ENCODE data around the gene ERGIC3. TPM values are rescaled to one million over a fixed set of nuclear protein-coding genes. Genes with fewer than 3 reads are reported as not detected.

Gene ERGIC3
- total RNA-seq, 1 donor from 2014 or later, result 143 TPM

DNA sequence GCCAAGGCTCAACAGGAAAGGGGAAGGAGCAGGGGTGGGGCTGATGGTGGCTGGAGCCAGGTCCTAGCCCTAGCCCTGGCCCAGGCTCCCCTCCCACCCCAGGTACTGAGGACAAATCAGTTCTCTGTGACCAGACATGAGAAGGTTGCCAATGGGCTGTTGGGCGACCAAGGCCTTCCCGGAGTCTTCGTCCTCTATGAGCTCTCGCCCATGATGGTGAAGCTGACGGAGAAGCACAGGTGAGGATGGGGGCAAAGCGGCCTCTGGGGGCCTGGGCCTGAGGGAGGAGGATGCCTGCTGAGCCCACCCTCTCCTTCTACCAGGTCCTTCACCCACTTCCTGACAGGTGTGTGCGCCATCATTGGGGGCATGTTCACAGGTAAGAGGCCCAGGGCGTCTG lies 15.0 kb downstream of the ERGIC3 start:
- intact Hi-C loops (cut with DNase I), result no loop called here
- no peak for DNase-seq (ENCODE audit: low spot score)
- no peak for ATAC-seq

DNA sequence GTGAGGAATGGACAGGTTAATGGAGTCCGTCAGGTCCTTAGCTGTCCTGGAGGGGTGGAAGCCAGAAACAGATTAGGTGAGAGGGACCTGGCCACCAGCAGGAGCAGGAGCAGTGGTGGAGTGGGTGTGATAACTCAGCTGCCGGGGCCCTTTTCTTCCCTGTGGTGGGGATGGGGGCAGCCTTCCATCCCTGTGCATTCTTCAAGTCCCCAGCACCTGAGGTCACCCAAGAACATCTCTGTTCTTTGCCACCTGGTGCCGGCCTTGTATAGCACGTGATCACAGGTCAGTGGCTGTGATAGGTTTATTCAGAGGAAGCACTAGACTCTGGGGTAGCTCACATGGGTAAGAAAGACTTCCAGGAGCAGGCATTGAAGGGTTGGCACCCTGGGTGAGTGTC lies 16.6 kb downstream of the ERGIC3 start:
- intact Hi-C loops (cut with DNase I), result no loop called here
- no peak for ATAC-seq
- DNase-seq (ENCODE audit: low spot score), result no peak

DNA sequence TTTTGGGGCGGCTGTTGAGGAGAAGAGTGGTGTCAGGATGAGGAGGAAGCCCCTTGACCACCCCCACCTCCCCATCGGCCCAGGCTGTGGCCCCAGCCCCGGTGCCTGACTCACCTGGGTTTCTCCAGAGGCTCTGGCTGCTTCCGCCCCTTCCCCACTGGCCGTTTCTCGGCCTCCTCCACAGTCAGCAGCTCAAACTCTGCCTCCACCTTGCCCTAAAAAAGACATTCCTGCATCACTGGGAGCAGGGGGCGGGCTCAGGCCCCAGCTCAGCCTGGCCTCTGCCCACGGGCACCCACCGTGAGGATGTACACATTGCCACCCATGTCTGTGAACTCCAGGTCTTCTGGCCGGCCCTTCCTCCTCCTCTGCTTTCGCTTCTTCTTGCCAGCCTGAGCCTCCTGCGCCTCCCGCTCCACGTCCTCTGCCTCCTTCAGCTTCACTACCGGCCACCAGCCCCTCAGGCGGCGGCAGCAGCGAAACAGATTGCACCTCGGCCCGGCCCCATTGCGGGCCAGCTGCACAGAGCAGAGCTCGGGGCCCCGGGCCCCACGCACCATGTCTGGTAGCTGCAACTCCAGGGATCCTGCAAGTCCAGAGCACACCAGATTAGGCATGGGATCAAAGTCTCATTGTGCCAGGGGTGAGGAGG lies 17.3 kb downstream of the ERGIC3 start:
- intact Hi-C loops (cut with DNase I), result no loop called here
- DNase-seq (ENCODE audit: low spot score) (no peak), ATAC-seq (no peak)

DNA sequence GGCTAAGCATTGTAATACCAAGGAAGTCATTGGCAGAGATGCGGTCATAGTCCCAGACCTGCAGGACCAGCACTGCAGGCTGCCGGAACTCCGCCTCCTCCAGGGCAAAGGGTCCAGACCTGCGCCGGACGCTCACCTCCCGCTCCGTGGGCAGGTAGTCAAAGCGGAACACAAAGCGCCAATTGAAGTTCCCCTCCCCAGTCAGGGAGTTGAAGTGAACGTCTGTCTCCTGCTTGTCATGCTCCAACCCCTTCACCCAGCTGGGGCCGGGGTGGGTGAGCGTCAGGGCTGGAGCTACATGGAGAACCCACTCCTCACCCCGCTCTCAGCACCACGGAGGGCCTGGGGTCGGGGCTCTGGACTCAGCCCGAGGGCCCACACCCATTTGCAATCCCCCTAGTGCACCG lies 18.2 kb downstream of the ERGIC3 start:
- ATAC-seq, result no peak
- DNase-seq (ENCODE audit: low spot score), result no peak
- intact Hi-C loops (cut with DNase I), result no loop called here

- ATAC-seq (no peak), DNase-seq (ENCODE audit: low spot score) (no peak)
- intact Hi-C loops (cut with DNase I), result no loop called here
These were observed 18.7 kb downstream of the ERGIC3 start for GRCh38 chr20:35560541-35560940.

- ATAC-seq, result peak; percentile 30
- no peak for DNase-seq (ENCODE audit: low spot score)
- intact Hi-C loops (cut with DNase I), result no loop called here
These were observed 19.4 kb downstream of the ERGIC3 start for GRCh38 chr20:35561268-35561667.

- intact Hi-C loops (cut with DNase I), result no loop called here
- ATAC-seq (no peak), DNase-seq (ENCODE audit: low spot score) (no peak)
These were observed 19.8 kb downstream of the ERGIC3 start for GRCh38 chr20:35561671-35562070.

DNA sequence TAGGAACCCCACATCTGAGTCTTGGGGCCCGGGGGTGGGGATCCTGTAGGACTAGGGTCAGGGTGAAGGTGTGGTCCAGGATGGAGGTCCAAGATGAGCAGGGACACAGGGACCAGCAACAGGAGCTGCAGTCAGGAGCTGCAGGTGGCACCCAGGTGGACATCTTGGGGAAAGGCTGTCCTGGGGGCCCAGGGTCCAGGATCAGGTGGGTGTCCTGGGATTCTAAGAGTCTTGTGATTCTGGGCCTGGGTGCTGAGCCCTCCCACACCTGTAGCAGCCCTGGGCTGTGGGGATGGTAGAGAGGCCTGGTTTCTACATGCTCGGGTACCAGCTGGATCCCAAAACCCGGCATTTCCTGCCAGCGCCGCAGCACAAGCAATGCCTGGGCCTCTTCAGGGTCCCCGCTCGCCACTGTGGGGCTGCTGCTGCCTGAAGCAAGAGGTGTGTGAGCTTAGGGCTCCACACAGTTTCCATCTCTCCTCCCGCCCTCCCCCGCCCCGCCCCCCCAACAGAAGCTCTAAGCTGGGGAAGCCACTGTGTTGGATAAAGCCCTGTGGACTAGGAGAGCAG lies 20.7 kb downstream of the ERGIC3 start:
- DNase-seq (ENCODE audit: low spot score) (no peak), ATAC-seq (no peak)
- intact Hi-C loops (cut with DNase I), result no loop called here

GRCh38 chr20:35563834-35564233 lies 22.0 kb downstream of the ERGIC3 start:
- no peak for DNase-seq (ENCODE audit: low spot score)
- intact Hi-C loops (cut with DNase I), result no loop called here
- ATAC-seq, result no peak

- ATAC-seq, result no peak
- intact Hi-C loops (cut with DNase I), result no loop called here
- no peak for DNase-seq (ENCODE audit: low spot score)
These were observed 23.0 kb downstream of the ERGIC3 start for GRCh38 chr20:35564905-35565304.

DNA sequence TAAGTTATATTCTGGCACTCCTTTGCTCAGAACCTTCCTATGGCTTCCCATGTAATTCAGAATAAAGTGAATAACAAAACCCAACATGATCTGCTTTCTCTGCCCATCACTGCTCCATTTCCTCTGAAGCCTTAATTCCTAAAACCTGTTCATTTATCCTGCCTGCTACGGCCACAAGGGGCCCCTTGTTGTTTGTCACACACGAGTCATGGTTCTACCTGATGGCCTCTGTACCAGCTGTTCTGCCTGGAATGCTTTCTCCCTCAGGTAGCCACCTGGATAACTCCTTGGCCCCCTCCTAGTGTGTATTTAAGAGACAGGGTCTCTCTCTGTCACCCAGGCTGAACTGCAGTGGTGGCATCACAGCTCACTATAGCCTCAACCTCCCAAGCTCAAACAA lies 26.8 kb downstream of the ERGIC3 start:
- no peak for ATAC-seq
- DNase-seq (ENCODE audit: low spot score), result no peak
- intact Hi-C loops (cut with DNase I), result no loop called here

DNA sequence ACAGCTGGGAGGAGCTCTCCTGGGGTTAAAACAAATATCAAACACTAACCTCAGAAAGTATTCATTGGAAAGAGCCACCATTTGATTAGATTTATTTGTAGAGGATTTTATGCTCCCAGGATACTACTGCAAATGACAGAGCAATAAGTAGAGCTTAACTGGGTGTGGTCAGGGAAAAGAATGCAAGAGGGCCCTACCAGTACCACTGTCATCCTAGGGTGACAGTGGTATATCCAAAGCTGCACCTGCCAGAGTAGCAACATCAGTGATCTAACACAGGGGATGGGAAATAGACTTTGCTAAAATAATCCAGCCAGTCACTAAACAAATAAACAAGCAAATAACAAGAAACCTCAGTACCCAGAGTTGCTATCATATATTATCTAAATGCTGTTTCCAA lies 29.7 kb downstream of the ERGIC3 start:
- intact Hi-C loops (cut with DNase I), result no loop called here
- DNase-seq (ENCODE audit: low spot score), result no peak
- ATAC-seq, result no peak

- ATAC-seq (no peak), DNase-seq (ENCODE audit: low spot score) (no peak)
- intact Hi-C loops (cut with DNase I), result no loop called here
These were observed 31.0 kb downstream of the ERGIC3 start for GRCh38 chr20:35572838-35573237.

- intact Hi-C loops (cut with DNase I), result no loop called here
- no peak for DNase-seq (ENCODE audit: low spot score)
- no peak for ATAC-seq
These were observed 34.1 kb downstream of the ERGIC3 start for GRCh38 chr20:35575958-35576357.

DNA sequence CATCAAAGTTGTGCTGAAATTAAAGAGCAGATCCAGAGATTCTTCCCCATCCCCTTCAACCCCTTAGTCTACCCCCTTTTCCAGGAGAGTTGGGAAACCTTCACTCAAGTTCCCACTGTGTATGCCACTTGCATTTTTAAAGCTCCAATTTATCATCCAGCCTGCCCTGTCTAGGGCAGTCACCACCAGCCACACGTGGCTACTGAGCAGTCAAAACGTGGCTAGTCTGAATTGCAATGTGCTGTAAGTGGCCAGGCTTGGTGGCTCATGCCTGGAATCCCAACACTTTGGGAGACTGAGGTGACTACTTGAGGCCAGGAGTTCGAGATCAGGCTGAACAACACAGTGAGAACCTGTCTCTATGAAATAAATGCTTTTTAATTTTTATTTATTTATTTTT lies 34.9 kb downstream of the ERGIC3 start:
- DNase-seq (ENCODE audit: low spot score) (no peak), ATAC-seq (no peak)
- intact Hi-C loops (cut with DNase I), result no loop called here

- no peak for ATAC-seq
- no peak for DNase-seq (ENCODE audit: low spot score)
These were observed 36.6 kb downstream of the ERGIC3 start for GRCh38 chr20:35578469-35578868.

DNA sequence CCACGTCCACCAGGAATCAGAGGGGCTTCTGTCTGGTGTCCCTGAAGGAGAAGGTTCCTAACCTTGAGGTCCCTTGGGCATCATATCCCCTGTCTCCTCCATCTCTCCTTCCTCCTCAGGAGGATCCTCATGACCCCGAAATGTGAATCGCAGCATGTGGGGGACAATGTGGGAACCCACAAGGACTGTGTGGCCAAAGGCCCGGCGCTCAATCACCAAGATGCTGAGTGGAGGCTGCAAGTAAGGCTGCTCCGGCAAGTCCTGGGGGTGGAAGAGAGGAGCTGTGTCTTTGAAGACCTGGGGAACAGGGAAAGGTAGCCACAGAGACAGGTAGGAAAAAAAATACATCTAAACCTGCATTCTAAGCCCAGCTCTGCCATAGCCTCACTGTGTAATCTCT lies 37.3 kb downstream of the ERGIC3 start:
- intact Hi-C loops (cut with DNase I), result no loop called here
- ATAC-seq (no peak), DNase-seq (ENCODE audit: low spot score) (no peak)

More at GRCh38 chr20:35578469-35578868, 36.6 kb downstream of the ERGIC3 start:
- intact Hi-C loops (cut with DNase I), result no loop called here

GRCh38 chr20:35582131-35582530 lies 40.3 kb downstream of the ERGIC3 start:
- no peak for ATAC-seq
- no peak for DNase-seq (ENCODE audit: low spot score)
- intact Hi-C loops (cut with DNase I), result no loop called here

GRCh38 chr20:35582741-35583404 lies 41.0 kb downstream of the ERGIC3 start:
- DNase-seq (ENCODE audit: low spot score) (no peak), ATAC-seq (no peak)
- intact Hi-C loops (cut with DNase I), result no loop called here

GRCh38 chr20:35583636-35584560 lies 42.0 kb downstream of the ERGIC3 start:
- intact Hi-C loops (cut with DNase I), result no loop called here
- no peak for DNase-seq (ENCODE audit: low spot score)
- ATAC-seq, result peak; percentile 28
